Heart left ventricle (tissue), 13 donors: ENCODE measurements around the gene SHISA9.

Experiments
- POLR2A ChIP-seq, 2 donors: fragments of 450-650 bp; IDR thresholded peaks; one replicate each; pipeline ENCODE4 v1.6.1; 2017; ENCODE audit warnings: antibody characterized with exemption in 2 of 2, mild to moderate bottlenecking in 2 of 2, moderate library complexity in 2 of 2
- TF ChIP-seq, protein P1 (sequence below), 12 donors: fragments of 200-600 bp; sonication (generic) in 4 of 12; IDR thresholded peaks; one replicate each; pipeline versions ENCODE4 v1.5.0 to v1.8.0; 2018 to 2022; ENCODE audit warnings: antibody characterized with exemption in 12 of 12, mild to moderate bottlenecking in 5 of 12
- donor health status: ischemic (EF 13 %, LVEDD 7.1; RV severe dilation, severe dysfunction).
- donor health status: DM: no; HTN: yes; CAD: no.
- donor health status: DM: no; HTN: no; CAD: no.
- donor health status: ischemic (EF 25% LVEDD 6.9; RV normal size, moderate dysfunction).
- donor health status: ischemic (EF 25% LVEDD 5.7; RV mildly dilated, moderate dysfunction).
- donor health status: ischemic (EF 35%, LVEDD 5.7; RV mildly dilated, moderate dysfunction).
- donor health status: nonischemic (EF 11% LVEDD 7.7; RV severe dilation, severe dysfunction).
- donor health status: DM: yes; HTN: yes; CAD: no.
- donor health status: PGD.
- donor health status: ischemic (EF 29% LVEDD 5.4; RV normal size, mild dysfunction).
- donor health status: nonischemic (EF 23%, LVEDD 6.1; RV moderate dilation, normal function).

DNA sequence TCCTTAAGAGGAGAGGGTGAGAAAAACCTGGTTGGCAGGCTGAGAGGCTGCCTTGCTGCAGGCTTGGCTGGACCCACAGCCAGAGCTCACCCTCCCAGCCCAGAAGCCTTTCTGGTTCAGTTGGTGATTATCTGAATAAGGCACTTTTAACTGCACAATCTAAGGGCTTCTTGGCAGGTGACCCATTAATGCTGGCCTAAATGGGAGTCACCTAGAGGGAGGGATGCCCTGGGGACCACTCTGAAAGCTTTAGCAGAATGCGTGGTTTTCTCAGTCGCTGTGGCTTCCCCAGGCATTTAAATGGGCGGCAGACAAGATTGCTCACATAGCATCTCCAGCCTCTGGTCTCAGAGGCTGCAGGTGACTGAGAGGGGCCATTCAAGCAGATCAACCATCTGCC lies 33.2 kb upstream of the SHISA9 start:
- TF ChIP-seq, protein P1, sequence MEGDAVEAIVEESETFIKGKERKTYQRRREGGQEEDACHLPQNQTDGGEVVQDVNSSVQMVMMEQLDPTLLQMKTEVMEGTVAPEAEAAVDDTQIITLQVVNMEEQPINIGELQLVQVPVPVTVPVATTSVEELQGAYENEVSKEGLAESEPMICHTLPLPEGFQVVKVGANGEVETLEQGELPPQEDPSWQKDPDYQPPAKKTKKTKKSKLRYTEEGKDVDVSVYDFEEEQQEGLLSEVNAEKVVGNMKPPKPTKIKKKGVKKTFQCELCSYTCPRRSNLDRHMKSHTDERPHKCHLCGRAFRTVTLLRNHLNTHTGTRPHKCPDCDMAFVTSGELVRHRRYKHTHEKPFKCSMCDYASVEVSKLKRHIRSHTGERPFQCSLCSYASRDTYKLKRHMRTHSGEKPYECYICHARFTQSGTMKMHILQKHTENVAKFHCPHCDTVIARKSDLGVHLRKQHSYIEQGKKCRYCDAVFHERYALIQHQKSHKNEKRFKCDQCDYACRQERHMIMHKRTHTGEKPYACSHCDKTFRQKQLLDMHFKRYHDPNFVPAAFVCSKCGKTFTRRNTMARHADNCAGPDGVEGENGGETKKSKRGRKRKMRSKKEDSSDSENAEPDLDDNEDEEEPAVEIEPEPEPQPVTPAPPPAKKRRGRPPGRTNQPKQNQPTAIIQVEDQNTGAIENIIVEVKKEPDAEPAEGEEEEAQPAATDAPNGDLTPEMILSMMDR (IDR thresholded peaks at IDR 0.05), result no peak
- no peak for TF ChIP-seq POLR2A (IDR thresholded peaks at IDR 0.05)
